ENCODE measurements around the gene USP53.

Gene USP53

DNA sequence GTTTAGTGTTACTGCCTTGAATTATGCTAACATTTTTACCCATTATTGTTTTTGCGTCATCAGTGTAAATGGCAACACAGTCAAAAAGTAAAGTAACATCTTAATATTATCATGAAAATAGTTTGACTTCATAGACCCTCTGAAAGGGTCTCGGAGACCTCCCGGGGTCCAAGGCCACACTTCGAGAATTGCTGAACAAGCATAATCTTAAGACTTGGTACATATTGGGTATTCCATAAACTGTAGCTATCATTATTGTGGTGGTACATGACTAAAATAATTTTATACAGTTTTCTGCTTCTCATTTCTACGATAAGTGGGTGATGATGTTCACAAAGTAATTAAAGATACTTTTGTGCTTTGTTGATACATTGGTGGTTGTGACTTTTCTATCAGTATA lies 76.8 kb downstream of the USP53 start:
- Histone ChIP-seq H3K27me3 (ENCODE audit: insufficient read depth, low read length, poor library complexity) (no peaks in the 10 kb centered on the region), H3K56ac (ENCODE audit: low read length) (no peak overlapping the region), H4K5ac (ENCODE audit: low read length) (no peak overlapping the region), H3K9ac (ENCODE audit: low read length) (no peak overlapping the region), H2BK5ac (ENCODE audit: low read length) (no peak overlapping the region), H3K4me3 (ENCODE audit: low read length) (no peak overlapping the region), H3K79me1 (ENCODE audit: low read length) (no peaks in the 10 kb centered on the region), H2AK5ac (ENCODE audit: low read length) (no peak overlapping the region), H4K8ac (ENCODE audit: low read depth, low read length) (no peak overlapping the region), H3K4me2 (ENCODE audit: low read length) (no peak overlapping the region), H3K79me2 (ENCODE audit: control insufficient read depth, insufficient read depth, low read length) (no peaks in the 10 kb centered on the region), H3K4me1 (ENCODE audit: control insufficient read depth, low read depth, low read length) (no peaks in the 10 kb centered on the region), H2BK120ac (ENCODE audit: low read depth, low read length) (no peak overlapping the region), H3K27ac (ENCODE audit: low read depth, low read length) (no peak overlapping the region), H3K18ac (ENCODE audit: low read length) (no peak overlapping the region), H3K23ac (ENCODE audit: low read length) (no peak overlapping the region), H2BK15ac (replicated peaks; ENCODE audit: low read depth) (no peak overlapping the region), H3K36me3 (ENCODE audit: control insufficient read depth, insufficient read depth, low read length) (no peaks in the 10 kb centered on the region), H3K4ac (ENCODE audit: low read depth, low read length) (no peak overlapping the region)
- WGBS (ENCODE audit: extremely low coverage, insufficient coverage, low lambda C conversion rate), result no CpG with 5 or more reads among the region's 5 CpGs
- DNase-seq, result no peak

DNA sequence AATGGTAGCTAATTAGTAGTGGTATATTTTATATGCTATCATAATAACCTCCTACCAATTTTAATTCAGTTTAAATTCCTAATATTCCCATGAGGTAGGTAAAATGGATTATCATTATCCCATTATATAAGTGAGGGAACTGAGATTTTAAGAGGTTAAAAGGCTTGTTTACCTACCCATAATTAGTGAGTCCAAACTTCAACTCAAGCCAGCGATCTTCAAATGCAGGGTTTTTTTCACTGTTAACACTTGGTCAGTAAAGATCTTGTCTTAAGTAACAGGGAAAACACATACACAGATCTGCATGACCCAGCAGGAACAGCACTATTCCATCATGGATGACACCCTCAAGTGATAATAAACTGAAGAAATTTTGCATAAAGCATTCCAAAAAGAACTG lies 78.1 kb downstream of the USP53 start:
- Histone ChIP-seq H4K8ac (ENCODE audit: low read depth, low read length) (no peak overlapping the region), H3K27ac (ENCODE audit: low read depth, low read length) (no peak overlapping the region), H3K79me2 (ENCODE audit: control insufficient read depth, insufficient read depth, low read length) (no peaks in the 10 kb centered on the region), H2AK5ac (ENCODE audit: low read length) (no peak overlapping the region), H3K4me1 (ENCODE audit: control insufficient read depth, low read depth, low read length) (no peaks in the 10 kb centered on the region), H3K79me1 (ENCODE audit: low read length) (no peaks in the 10 kb centered on the region), H3K4ac (ENCODE audit: low read depth, low read length) (no peak overlapping the region), H2BK15ac (replicated peaks; ENCODE audit: low read depth) (no peak overlapping the region), H3K23ac (ENCODE audit: low read length) (no peak overlapping the region), H3K56ac (ENCODE audit: low read length) (no peak overlapping the region), H3K36me3 (ENCODE audit: control insufficient read depth, insufficient read depth, low read length) (no peaks in the 10 kb centered on the region), H3K27me3 (ENCODE audit: insufficient read depth, low read length, poor library complexity) (no peaks in the 10 kb centered on the region), H3K4me3 (ENCODE audit: low read length) (no peak overlapping the region), H4K5ac (ENCODE audit: low read length) (no peak overlapping the region), H3K18ac (ENCODE audit: low read length) (no peak overlapping the region), H2BK5ac (ENCODE audit: low read length) (no peak overlapping the region), H3K4me2 (ENCODE audit: low read length) (no peak overlapping the region), H3K9ac (ENCODE audit: low read length) (no peak overlapping the region), H2BK120ac (ENCODE audit: low read depth, low read length) (no peak overlapping the region)
- DNase-seq, result no peak
- WGBS (ENCODE audit: extremely low coverage, insufficient coverage, low lambda C conversion rate), result no CpG with 5 or more reads among the region's 1 CpG

DNA sequence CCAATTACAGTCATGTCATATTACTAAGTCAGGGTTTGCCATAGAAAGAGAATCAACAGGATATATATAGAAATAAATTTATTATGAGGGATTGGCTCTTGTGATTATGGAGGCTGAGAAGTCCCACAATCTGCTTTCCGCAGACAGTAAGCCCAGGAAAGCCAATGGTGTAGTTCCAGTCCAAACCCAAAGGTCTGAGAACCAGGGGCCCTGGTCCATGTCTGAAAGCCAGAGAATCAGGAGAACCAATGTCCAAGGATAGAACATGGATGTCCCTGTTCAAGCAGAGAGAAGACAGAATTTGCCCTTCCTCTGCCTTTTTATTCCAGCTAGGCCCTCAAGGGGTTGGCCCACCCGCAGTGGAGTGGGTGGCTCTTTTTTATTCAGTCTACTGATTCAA lies 83.8 kb downstream of the USP53 start:
- H3K27ac ChIP-seq (ENCODE audit: low read depth, low read length), result no peak overlapping the region
- no peak overlapping the region for H3K18ac ChIP-seq (ENCODE audit: low read length)
- no peak overlapping the region for H4K5ac ChIP-seq (ENCODE audit: low read length)
- no peak overlapping the region for H3K4me3 ChIP-seq (ENCODE audit: low read length)
- H2BK5ac ChIP-seq (ENCODE audit: low read length), result no peak overlapping the region
- H2BK15ac ChIP-seq (replicated peaks; ENCODE audit: low read depth), result no peak overlapping the region
- no peak overlapping the region for H3K9ac ChIP-seq (ENCODE audit: low read length)
- no peak overlapping the region for H3K23ac ChIP-seq (ENCODE audit: low read length)
- no peak overlapping the region for H3K4me2 ChIP-seq (ENCODE audit: low read length)
- H4K8ac ChIP-seq (ENCODE audit: low read depth, low read length), result no peak overlapping the region
- H3K79me1 ChIP-seq (ENCODE audit: low read length), result peaks cover 9% of the 10 kb centered on the region
- H2BK120ac ChIP-seq (ENCODE audit: low read depth, low read length), result no peak overlapping the region
- no peak for DNase-seq
- no peak overlapping the region for H3K4ac ChIP-seq (ENCODE audit: low read depth, low read length)
- H2AK5ac ChIP-seq (ENCODE audit: low read length), result no peak overlapping the region
- no CpG with 5 or more reads among the region's 2 CpGs for WGBS (ENCODE audit: extremely low coverage, insufficient coverage, low lambda C conversion rate)
- no peaks in the 10 kb centered on the region for H3K27me3 ChIP-seq (ENCODE audit: insufficient read depth, low read length, poor library complexity)
- no peaks in the 10 kb centered on the region for H3K36me3 ChIP-seq (ENCODE audit: control insufficient read depth, insufficient read depth, low read length)
- no peak overlapping the region for H3K56ac ChIP-seq (ENCODE audit: low read length)
- peaks cover 7% of the 10 kb centered on the region for H3K79me2 ChIP-seq (ENCODE audit: control insufficient read depth, insufficient read depth, low read length)
- H3K4me1 ChIP-seq (ENCODE audit: control insufficient read depth, low read depth, low read length), result no peaks in the 10 kb centered on the region

DNA sequence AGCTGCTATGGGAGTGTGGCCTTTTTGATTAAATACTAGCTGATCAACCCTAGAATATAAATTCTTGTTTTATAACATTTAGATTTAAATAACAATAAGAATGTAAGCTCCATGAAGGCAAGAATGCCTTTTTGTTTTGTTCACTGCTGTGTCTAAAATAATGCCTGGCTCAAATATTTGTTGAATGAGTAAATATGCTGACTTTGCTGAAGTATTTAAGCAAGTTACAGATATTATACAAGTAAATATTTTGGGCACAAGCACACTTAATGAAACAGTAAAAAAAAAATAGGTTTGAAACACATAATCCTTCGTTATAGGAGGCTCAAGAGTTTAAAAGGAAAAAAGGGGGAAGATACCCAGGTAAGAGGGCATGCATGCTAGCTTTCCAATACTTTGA lies 85.3 kb downstream of the USP53 start:
- Histone ChIP-seq H3K4me2 (ENCODE audit: low read length) (no peak overlapping the region), H4K8ac (ENCODE audit: low read depth, low read length) (no peak overlapping the region), H3K4ac (ENCODE audit: low read depth, low read length) (no peak overlapping the region), H2BK120ac (ENCODE audit: low read depth, low read length) (no peak overlapping the region), H2BK5ac (ENCODE audit: low read length) (no peak overlapping the region), H2BK15ac (replicated peaks; ENCODE audit: low read depth) (no peak overlapping the region), H3K4me3 (ENCODE audit: low read length) (no peak overlapping the region), H3K18ac (ENCODE audit: low read length) (no peak overlapping the region), H3K9ac (ENCODE audit: low read length) (no peak overlapping the region), H3K23ac (ENCODE audit: low read length) (no peak overlapping the region), H3K4me1 (ENCODE audit: control insufficient read depth, low read depth, low read length) (no peaks in the 10 kb centered on the region), H2AK5ac (ENCODE audit: low read length) (no peak overlapping the region), H3K79me2 (ENCODE audit: control insufficient read depth, insufficient read depth, low read length) (peaks cover 7% of the 10 kb centered on the region), H3K27me3 (ENCODE audit: insufficient read depth, low read length, poor library complexity) (no peaks in the 10 kb centered on the region), H3K36me3 (ENCODE audit: control insufficient read depth, insufficient read depth, low read length) (no peaks in the 10 kb centered on the region), H3K56ac (ENCODE audit: low read length) (no peak overlapping the region), H3K27ac (ENCODE audit: low read depth, low read length) (no peak overlapping the region), H4K5ac (ENCODE audit: low read length) (no peak overlapping the region), H3K79me1 (ENCODE audit: low read length) (peaks cover 9% of the 10 kb centered on the region)
- DNase-seq, result no peak
- no CpG with 5 or more reads among the region's 1 CpG for WGBS (ENCODE audit: extremely low coverage, insufficient coverage, low lambda C conversion rate)

DNA sequence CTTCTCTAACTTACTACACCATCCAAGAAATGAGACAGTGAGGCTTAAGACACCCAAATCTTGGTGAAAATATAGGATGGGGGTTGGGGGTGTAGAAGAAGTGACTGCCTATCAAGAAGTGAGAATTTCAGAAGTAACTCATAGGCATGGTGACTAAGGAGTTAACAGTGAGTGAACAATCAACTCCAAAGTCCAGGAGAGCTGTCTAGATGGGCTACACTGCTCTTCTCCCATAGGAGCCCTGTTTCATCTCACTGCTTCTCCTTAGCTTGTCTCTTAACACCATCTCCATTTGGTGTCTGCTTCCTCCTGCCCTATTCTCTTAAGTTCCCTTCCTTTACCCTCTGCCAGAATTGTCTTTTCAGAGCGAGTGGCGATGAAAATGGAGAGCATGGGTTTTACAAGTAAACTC lies 86.8 kb downstream of the USP53 start:
- Histone ChIP-seq H3K4me3 (ENCODE audit: low read length) (peak overlapping the region; percentile 97), H3K36me3 (ENCODE audit: control insufficient read depth, insufficient read depth, low read length) (no peaks in the 10 kb centered on the region), H3K4ac (ENCODE audit: low read depth, low read length) (no peak overlapping the region), H3K27me3 (ENCODE audit: insufficient read depth, low read length, poor library complexity) (no peaks in the 10 kb centered on the region), H4K5ac (ENCODE audit: low read length) (no peak overlapping the region), H3K79me2 (ENCODE audit: control insufficient read depth, insufficient read depth, low read length) (peaks cover 7% of the 10 kb centered on the region), H2AK5ac (ENCODE audit: low read length) (no peak overlapping the region), H3K23ac (ENCODE audit: low read length) (peak overlapping the region; percentile 15), H3K4me2 (ENCODE audit: low read length) (peak overlapping the region; percentile 98), H4K8ac (ENCODE audit: low read depth, low read length) (no peak overlapping the region), H3K4me1 (ENCODE audit: control insufficient read depth, low read depth, low read length) (no peaks in the 10 kb centered on the region), H3K79me1 (ENCODE audit: low read length) (peaks cover 9% of the 10 kb centered on the region), H2BK5ac (ENCODE audit: low read length) (no peak overlapping the region), H3K9ac (ENCODE audit: low read length) (peak overlapping the region; percentile 95), H3K27ac (ENCODE audit: low read depth, low read length) (no peak overlapping the region), H3K56ac (ENCODE audit: low read length) (peak overlapping the region; percentile 98), H2BK15ac (replicated peaks; ENCODE audit: low read depth) (no peak overlapping the region), H2BK120ac (ENCODE audit: low read depth, low read length) (no peak overlapping the region), H3K18ac (ENCODE audit: low read length) (no peak overlapping the region)
- peak; percentile 56 for DNase-seq
- WGBS (ENCODE audit: extremely low coverage, insufficient coverage, low lambda C conversion rate), result no CpG with 5 or more reads among the region's 2 CpGs

DNA sequence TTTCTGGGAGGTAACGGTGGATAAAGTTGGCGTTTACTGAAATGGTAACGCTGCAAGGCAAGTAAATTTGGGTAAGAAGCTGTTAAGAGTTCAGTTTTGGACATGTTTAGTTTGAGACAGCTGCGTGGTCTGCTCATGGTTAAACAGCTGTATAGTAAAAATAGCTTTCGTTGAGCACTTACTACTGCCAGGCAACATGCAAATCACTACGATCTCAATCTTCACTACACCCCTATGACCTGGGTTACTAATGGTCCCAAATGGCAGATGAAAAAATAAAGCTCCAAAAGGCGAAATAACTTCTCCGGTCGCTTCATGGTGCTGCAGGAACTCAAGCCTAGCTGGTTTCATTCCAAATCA lies 87.2 kb downstream of the USP53 start:
- H3K36me3 ChIP-seq (ENCODE audit: control insufficient read depth, insufficient read depth, low read length), result no peaks in the 10 kb centered on the region
- peaks cover 7% of the 10 kb centered on the region for H3K79me2 ChIP-seq (ENCODE audit: control insufficient read depth, insufficient read depth, low read length)
- H2AK5ac ChIP-seq (ENCODE audit: low read length), result peak overlapping the region; percentile 51
- no peak overlapping the region for H4K8ac ChIP-seq (ENCODE audit: low read depth, low read length)
- peaks cover 9% of the 10 kb centered on the region for H3K79me1 ChIP-seq (ENCODE audit: low read length)
- peak overlapping the region; percentile 83 for H3K27ac ChIP-seq (ENCODE audit: low read depth, low read length)
- no peak for DNase-seq
- peak overlapping the region; percentile 98 for H3K56ac ChIP-seq (ENCODE audit: low read length)
- H3K4me1 ChIP-seq (ENCODE audit: control insufficient read depth, low read depth, low read length), result no peaks in the 10 kb centered on the region
- no peak overlapping the region for H4K5ac ChIP-seq (ENCODE audit: low read length)
- H2BK120ac ChIP-seq (ENCODE audit: low read depth, low read length), result no peak overlapping the region
- no peak overlapping the region for H3K4ac ChIP-seq (ENCODE audit: low read depth, low read length)
- H3K27me3 ChIP-seq (ENCODE audit: insufficient read depth, low read length, poor library complexity), result no peaks in the 10 kb centered on the region
- WGBS (ENCODE audit: extremely low coverage, insufficient coverage, low lambda C conversion rate), result no CpG with 5 or more reads among the region's 9 CpGs
- no peak overlapping the region for H2BK5ac ChIP-seq (ENCODE audit: low read length)
- peak overlapping the region; percentile 15 for H3K23ac ChIP-seq (ENCODE audit: low read length)
- peak overlapping the region; percentile 97 for H3K4me3 ChIP-seq (ENCODE audit: low read length)
- peak overlapping the region; percentile 98 for H3K4me2 ChIP-seq (ENCODE audit: low read length)
- peak overlapping the region; percentile 95 for H3K9ac ChIP-seq (ENCODE audit: low read length)
- no peak overlapping the region for H2BK15ac ChIP-seq (replicated peaks; ENCODE audit: low read depth)
- peak overlapping the region; percentile 52 for H3K18ac ChIP-seq (ENCODE audit: low read length)
